ENCODE measurements around the gene SCUBE3.

SCUBE3 gene

DNA sequence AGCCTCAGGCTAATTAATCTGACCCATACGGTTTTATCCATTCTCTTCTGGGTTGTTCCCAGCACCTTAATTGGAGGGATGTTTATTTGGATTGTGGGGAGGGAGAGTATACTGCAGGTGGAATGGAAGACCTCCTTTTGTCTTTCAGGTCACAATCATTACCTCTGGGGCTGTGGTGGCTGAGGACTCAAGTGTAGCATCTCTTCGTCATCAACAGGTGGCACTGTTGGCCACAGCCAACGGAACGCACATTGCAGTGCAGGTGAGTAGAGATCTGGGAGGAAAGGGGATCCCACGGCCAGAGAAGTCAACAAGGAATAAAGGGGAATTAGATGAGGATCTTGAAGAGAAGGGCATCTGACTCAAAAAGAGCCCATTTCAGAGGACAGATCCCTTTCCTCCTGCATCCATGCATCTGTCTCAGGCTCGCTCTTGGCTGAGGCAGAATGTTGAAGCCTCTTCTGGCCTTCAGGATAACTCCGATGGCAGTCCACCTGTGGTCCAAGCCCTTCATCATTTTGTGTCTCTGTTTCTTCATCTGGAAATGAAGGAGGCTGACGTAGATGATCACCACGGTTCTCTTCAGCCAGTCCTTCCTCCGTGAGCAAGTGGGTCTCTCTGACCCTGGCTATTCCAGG is 80.7 kb downstream of the SCUBE3 start:
- TF ChIP-seq GATA1 (IDR thresholded peaks at IDR 0.05; ENCODE audit: low read depth, low read length) (no peak), POLR2A (IDR thresholded peaks at IDR 0.05; ENCODE audit: low read length) (no peak)
- peak; percentile 42 to 66 for DNase-seq

DNA sequence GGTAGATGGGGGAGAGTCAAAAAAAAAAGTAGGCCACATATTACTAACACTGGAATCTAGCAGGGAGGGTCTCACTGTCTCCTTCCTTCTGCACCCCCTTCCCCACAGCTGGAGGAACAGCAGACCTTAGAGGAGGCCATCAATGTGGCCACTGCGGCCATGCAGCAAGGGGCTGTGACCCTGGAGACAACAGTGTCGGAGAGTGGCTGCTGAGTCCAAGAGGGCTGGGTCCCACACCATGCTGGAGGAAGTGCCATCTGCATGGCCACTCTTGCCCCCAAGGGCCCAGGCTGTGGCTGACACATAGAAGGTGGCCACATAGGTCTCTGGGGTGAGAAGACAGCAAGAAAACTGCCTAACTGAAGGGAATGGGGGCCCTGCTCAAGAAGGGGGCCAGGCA is 81.3 kb downstream of the SCUBE3 start:
- no peak for DNase-seq
- no peak for TF ChIP-seq POLR2A (IDR thresholded peaks at IDR 0.05; ENCODE audit: low read length)
- TF ChIP-seq GATA1 (IDR thresholded peaks at IDR 0.05; ENCODE audit: low read depth, low read length), result no peak

DNA sequence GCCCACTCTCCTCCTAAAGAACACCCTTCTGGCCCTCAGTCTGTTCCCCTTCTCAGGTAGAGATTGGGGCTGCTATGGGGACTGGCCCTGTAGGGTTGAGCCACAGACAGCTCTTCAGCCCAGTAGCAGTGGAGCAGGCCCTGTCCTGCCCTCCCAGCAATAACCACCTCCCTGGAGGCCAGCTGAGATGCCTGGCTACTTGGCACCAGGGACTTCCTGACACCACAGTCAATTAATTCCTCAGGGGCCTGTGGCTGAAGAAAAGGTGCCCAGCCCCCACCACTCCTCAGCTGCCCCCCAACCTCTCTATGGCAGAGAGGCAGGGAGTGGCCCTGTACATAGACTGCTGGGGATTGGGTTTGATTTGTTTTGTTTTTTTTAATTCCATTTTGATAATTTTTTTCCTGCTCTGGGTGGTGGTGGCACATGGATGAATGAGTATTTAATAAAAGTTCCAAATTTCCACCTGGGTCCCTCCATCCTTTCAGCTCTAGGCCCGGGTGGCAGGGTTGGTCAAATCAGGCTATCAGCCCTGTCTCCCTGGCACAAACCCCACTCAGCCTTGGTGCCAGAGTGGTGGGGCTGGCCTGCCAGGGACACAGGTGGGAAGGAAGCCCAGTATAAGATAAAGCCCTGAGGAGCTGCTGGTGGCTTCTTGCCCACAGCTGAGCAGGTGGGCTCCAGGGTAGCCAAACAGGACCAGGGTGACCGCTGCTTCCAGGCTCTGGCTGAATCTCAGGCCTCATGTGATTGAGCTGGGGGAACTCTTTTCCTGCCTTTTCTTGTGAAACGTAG is 82.0 kb downstream of the SCUBE3 start:
- TF ChIP-seq POLR2A (IDR thresholded peaks at IDR 0.05; ENCODE audit: low read length) (no peak), GATA1 (IDR thresholded peaks at IDR 0.05; ENCODE audit: low read depth, low read length) (no peak)
- DNase-seq, result no peak

DNA sequence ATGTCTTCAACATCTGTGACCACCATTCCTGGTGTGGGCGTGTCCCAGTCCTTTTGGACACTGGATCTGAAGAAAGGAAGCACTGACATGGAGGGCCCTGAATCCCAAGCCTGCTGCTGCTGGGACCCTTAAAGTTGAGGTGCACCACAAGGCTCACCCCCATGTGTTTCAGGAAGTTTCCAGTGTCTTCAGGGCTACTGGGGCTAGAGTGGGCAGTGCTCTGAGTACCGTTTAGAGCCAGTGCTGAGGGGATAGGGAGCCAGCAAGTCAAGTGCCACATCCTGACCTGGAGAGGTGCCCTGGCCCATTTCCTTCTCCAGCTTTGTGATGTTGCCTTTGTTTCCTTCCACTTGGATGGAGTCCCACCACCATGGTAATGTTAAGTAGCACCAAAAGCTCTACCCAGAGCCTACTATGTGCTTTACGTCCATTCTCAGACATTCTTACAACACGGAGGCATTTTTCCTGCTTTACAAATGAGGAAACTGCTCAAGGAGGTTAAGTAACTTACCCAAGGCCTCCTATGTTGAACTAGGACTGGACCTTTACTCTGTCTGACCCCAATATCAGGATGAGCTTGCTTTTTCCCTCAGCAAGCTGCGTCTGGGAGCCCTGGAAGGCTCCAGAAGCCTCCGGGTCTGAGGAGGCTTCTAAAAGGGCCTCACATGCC is 83.3 kb downstream of the SCUBE3 start:
- DNase-seq, result no peak
- TF ChIP-seq POLR2A (IDR thresholded peaks at IDR 0.05; ENCODE audit: low read length), result no peak
- TF ChIP-seq GATA1 (IDR thresholded peaks at IDR 0.05; ENCODE audit: low read depth, low read length), result no peak

DNA sequence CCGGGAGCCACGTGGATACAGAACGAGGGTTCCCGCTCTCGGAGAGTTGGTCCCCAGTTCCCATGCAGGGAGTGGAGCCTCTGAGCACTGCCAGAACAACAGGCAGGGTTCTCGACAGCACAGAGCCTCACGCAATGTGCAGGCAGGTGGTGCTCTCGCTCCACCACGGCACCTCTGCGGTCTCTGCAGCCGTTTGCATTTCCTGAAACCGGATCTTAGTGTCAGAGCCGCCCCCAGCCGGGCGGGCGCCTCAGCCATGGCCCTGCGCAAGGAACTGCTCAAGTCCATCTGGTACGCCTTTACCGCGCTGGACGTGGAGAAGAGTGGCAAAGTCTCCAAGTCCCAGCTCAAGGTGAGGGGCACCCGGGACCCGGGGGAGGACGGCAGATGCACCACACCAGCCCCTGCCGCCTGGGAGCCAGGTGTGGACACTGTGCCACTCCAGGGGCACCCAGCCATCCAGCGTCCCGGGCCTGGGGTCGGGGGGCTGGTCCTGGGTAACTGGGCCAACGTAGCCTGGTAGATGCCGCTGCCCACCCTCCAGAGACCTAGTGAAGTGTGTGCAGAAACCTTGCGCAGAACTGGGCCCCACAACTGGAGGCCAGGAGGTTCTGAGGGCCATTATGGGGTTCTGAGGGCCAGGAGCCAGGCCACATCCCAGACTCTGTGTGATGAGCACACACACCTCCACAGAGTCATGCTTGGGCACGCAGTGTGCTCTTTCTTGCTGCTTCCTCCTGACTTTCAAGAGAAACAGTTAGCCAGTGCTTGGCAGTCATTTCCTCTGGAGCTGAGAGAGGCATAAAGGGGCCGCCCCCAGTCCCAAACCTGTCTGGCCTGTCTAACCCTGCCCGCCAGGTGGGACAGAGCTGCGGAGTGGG is 84.1 kb downstream of the SCUBE3 start, which contains the start of gene DEF6:
TSS of gene DEF6 (plus strand) at position 218 of the 881 bp plus-strand sequence. CDS start at position 257, 39 bp downstream.
- TF ChIP-seq GATA1 (IDR thresholded peaks at IDR 0.05; ENCODE audit: low read depth, low read length), result no peak
- TF ChIP-seq POLR2A (IDR thresholded peaks at IDR 0.05; ENCODE audit: low read length), result peak; percentile 55
- DNase-seq, result peak; percentile 70 to 83

DNA sequence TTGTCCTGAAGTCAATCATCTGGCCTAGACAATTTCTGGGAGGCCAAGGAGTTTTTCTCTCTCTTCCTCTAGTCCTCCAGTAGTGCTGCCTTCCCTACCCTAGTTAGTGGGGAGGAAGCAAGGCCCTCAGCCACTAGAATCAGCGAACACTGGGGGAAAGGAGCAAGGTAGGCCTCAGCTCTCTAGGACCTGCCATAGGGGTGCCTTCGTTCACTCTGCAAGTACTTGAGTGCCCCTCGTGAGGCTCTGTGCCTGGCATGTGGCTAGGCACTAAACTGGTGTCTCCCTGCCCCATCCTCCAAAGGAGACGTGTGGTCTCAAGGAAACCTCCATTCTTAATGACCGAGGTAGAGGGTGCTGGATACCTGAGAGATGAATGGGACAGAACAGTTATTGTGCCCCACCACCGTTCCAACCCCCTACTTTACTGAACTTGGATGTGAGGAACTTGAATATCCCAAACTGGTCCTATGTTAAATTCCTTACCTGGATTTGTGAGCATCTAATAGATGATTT is 84.9 kb downstream of the SCUBE3 start:
- DNase-seq, result no peak
- no peak for TF ChIP-seq POLR2A (IDR thresholded peaks at IDR 0.05; ENCODE audit: low read length)
- TF ChIP-seq GATA1 (IDR thresholded peaks at IDR 0.05; ENCODE audit: low read depth, low read length), result no peak

DNA sequence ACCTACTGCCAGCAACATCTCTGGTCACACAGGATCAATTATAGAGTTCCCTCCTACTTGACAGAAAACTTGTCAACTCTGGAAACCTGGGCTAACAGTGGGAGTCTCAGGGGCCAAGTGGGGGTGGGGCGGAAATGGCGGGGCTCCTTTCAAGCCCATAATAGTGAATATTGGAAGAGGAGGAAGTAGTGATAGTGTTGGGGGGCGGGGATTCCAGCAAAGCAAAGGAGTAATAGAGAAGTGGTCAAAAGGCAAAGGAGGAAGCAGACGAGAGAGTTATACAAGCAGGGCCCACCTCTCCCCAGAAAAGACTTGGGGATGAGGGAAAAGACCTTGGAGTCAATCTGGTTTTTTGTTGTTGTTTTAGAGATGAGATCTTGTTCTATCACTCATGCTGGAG is 85.9 kb downstream of the SCUBE3 start:
- TF ChIP-seq POLR2A (IDR thresholded peaks at IDR 0.05; ENCODE audit: low read length) (no peak), GATA1 (IDR thresholded peaks at IDR 0.05; ENCODE audit: low read depth, low read length) (no peak)
- DNase-seq, result no peak

DNA sequence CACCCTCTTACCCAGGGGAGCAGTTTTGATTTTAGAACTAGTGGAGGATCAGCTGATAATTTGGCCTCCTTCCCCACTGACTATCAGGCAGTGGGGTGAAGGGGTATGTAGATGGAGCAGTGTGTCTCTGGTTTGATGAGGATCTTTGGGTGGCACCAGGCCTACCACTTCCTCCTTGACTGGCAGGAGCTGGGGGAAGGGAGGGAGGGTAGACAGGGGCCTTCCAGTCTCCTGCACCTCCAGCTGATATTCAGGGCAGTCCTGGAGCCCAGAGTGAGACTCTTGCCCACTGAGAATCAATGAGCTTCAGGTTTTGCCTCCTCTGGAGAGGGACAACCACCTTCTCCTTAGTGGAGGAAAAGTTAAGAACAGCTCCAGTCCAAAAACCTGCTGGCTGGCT is 87.1 kb downstream of the SCUBE3 start:
- no peak for DNase-seq
- no peak for TF ChIP-seq POLR2A (IDR thresholded peaks at IDR 0.05; ENCODE audit: low read length)
- TF ChIP-seq GATA1 (IDR thresholded peaks at IDR 0.05; ENCODE audit: low read depth, low read length), result no peak
